Hepatocyte (in vitro differentiated cells): ENCODE measurements around the gene DPY19L1.
"Not testable (repeated sequence)": the region's sequence is repeated elsewhere in the genome, so short reads cannot be mapped to it uniquely, and the experiment has no call there.

Experiments used
- CTCF ChIP-seq: fragments of 200-600 bp; sonication (generic); IDR thresholded peaks from 2 replicates; pipeline ENCODE4 v1.5.1; 2016; ENCODE audit warnings: antibody characterized with exemption, mild to moderate bottlenecking; ENCODE audit not compliant: poor library complexity
- EZH2 ChIP-seq: fragments of 200-600 bp; sonication (generic); IDR thresholded peaks from 2 replicates; pipeline ENCODE4 v1.6.1; 2016; ENCODE audit warnings: antibody characterized with exemption, mild to moderate bottlenecking, borderline replicate concordance

GRCh38 chr7:35043301-35043700 is 6.0 kb upstream of the DPY19L1 start:
- not testable (repeated sequence) for TF ChIP-seq CTCF, EZH2
